Stomach (tissue), 4 donors: ENCODE data around the gene ZMAT3.

ENCODE experiments used
- EP300 ChIP-seq: sonication (generic); formaldehyde crosslinking; IDR thresholded peaks from one replicate; pipeline ENCODE4 v1.6.1; 2017; ENCODE audit warnings: antibody characterized with exemption
- TF ChIP-seq, protein P1 (sequence below), 7 experiments: fragments of 450-650 bp in 4 of 7; fragments of 200-600 bp in 3 of 7; sonication (generic) in 3 of 7; IDR thresholded peaks; one replicate each; pipeline ENCODE4 v1.5.1; 2016 to 2019; ENCODE audit warnings: antibody characterized with exemption in 7 of 7, control low read depth in 2 of 7, mild to moderate bottlenecking in 1 of 7

DNA sequence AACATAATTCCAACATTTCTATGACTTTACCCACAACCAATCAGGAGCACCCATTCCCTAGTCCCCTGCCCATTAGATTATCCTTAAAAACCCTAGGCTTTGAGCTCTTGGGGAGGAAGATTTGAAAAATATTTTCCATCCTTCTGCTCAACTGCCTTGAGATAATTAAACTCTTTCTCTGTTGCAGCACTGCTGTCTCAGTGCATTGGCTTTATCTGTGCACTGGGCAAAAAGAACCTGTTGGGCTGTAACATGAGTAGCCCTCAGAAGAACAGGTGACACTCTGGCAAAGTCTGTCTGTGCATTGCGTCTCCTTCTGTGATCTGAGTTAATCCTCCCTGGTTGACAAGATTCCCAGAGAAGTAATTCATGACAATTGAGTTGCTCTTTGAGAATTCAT lies 83.9 kb downstream of the ZMAT3 start:
- TF ChIP-seq EP300: no peak
- TF ChIP-seq, protein P1, sequence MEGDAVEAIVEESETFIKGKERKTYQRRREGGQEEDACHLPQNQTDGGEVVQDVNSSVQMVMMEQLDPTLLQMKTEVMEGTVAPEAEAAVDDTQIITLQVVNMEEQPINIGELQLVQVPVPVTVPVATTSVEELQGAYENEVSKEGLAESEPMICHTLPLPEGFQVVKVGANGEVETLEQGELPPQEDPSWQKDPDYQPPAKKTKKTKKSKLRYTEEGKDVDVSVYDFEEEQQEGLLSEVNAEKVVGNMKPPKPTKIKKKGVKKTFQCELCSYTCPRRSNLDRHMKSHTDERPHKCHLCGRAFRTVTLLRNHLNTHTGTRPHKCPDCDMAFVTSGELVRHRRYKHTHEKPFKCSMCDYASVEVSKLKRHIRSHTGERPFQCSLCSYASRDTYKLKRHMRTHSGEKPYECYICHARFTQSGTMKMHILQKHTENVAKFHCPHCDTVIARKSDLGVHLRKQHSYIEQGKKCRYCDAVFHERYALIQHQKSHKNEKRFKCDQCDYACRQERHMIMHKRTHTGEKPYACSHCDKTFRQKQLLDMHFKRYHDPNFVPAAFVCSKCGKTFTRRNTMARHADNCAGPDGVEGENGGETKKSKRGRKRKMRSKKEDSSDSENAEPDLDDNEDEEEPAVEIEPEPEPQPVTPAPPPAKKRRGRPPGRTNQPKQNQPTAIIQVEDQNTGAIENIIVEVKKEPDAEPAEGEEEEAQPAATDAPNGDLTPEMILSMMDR (IDR thresholded peaks at IDR 0.05): no peak
